ENCODE results near the gene DLD.
"Not testable (repeated sequence)": the region's sequence is repeated elsewhere in the genome, so short reads cannot be mapped to it uniquely, and the experiment has no call there.

DLD gene

DNA sequence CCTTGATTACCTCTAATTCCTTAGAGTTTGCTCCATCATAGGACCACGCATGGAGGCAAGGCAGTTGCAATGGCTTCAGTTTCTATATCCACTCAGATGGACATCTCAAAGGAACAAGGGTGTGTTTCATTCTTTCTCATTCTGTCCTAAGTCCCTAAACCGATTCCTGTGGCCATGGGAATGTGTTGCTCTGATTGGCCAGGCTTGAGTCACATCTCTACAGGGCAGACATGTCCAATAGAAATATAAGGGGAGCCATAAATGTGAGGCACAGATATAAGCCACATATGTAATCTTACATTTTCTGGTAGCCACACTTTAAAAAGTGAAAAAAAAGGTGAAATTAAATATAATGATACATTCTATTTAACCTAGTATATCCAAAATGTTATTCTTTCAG lies 16.9 kb upstream of the DLD start:
- DNase-seq (ENCODE audit: low spot score): no peak

GRCh38 chr7:107874605-107875446 lies 16.2 kb upstream of the DLD start:
- peak; percentile 67 for DNase-seq (ENCODE audit: low spot score)

DNA sequence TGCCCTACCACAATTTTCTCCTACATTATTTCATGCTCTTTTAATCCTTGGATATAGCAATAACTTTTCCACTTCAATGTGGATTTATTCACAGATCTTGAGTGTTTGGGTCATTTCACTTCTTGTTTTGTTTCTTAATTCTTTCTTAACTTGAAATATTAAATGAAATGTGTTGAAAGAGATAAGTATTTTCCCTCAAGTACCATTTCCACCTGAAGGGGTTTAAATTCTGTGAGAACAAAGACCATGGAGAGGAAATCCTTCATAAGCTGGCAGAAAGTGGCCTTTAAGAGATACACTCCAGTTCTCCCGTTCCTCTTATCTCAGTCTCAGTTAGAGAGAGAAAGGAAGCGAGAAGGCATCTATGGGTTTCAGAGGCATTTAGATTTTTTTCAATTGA lies 14.1 kb upstream of the DLD start:
- DNase-seq (ENCODE audit: low spot score): no peak

DNA sequence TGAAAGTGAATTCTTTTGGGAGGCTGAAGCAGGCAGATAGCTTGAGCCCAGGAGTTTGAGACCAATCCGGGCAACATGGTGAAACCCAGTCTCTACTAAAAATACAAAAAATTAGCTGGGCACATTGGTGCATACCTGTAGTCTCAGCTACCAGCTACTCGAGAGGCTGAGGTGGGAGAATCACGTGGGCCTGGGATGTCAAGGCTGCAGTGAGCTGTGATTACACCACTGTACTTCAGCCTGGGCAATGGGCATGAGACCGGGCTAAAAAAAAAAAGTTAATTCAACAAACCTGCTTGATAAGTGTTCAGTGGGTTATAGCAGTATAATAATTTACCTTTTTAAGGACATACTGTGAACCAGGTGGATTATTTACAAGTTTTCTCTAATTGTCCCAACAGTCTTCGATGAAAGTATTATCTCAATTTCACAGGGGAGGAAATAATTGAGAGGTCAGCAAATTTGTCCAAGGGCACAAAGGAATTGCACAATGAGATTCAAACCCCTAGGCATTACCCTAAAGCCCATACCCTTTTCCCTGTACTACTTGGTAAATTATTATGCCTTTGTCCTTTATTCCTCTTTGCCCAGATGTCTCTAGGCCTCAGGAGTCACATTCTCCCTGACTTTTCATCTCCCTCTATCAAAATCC lies 13.1 kb upstream of the DLD start:
- DNase-seq (ENCODE audit: low spot score): no peak

DNA sequence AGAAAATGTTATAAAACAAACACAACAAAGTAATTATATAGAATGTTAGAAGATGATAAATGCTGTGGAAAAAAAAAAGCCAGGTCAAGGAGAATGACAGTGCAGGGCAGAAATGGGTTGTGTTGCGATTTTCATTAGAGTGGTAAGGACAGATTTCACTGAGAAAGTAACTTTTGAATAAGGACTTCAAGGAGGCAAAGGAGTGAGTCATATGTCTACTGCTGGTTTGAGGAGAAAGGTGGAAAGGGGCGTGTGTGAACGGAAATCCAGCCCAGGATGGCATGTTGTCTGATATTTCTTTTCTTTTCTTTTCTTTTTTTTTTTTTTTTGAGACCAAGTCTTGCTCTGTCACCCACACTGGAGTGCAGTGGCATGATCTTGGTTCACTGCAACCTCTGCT lies 12.3 kb upstream of the DLD start:
- peak; percentile 19 for DNase-seq (ENCODE audit: low spot score)

DNA sequence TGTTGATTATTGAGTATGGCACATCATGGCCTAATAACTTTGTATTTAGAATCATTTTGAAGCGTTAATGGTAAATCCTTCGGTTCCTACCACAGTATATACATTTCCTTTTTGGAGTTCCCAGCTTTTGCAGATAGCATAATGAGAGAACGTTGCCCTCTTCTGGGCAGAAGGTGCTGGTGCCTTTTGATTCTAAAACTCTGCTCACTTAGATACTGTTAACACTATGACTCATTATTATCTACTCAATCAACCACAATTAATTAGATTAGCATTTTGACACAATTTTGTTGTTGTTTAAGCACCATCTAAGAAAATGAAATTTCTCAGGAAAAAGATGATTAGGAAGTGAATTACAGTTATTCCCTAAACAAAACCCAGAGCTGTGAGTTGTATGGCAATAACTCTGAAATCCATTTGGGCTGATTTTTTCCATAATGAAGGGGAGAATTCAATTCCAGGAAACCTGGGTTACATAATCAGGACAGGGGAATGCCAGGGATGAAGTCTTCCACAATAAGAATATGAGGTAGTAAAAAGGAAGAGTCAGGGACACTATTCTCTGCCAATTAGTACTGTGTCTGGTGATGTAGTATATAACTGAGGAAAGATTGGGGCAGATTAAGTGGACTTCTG lies 11.5 kb upstream of the DLD start:
- DNase-seq (ENCODE audit: low spot score): peak; percentile 49

GRCh38 chr7:107882766-107883165 lies 8.2 kb upstream of the DLD start:
- no peak for DNase-seq (ENCODE audit: low spot score)

- DNase-seq (ENCODE audit: low spot score): no peak
Observed at GRCh38 chr7:107884066-107884818, 6.7 kb upstream of the DLD start.

DNA sequence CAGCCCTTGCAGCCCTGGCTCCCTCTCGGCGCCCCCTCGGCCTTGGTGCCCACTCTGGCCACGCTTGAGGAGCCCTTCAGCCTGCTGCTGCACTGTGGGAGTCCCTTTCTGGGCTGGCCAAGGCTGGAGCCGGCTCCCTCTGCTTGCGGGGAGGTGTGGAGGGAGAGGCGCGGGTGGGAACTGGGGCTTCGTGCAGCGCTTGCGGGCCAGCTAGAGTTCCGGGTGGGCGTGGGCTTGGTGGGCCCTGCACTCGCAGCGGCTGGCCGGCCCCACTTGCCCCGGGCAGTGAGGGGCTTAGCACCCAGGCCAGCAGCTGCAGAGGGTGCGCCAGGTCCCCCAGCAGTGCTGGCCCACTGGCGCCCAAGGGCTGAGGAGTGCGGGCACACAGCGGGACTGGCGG lies 3.2 kb upstream of the DLD start:
- not testable (repeated sequence) for DNase-seq (ENCODE audit: low spot score)

- no peak for DNase-seq (ENCODE audit: low spot score)
Observed at GRCh38 chr7:107889992-107890391, 991 bp upstream of the DLD start.

- DNase-seq (ENCODE audit: low spot score): no peak
Observed at GRCh38 chr7:107890493-107890961, 456 bp upstream of the DLD start.

DNA sequence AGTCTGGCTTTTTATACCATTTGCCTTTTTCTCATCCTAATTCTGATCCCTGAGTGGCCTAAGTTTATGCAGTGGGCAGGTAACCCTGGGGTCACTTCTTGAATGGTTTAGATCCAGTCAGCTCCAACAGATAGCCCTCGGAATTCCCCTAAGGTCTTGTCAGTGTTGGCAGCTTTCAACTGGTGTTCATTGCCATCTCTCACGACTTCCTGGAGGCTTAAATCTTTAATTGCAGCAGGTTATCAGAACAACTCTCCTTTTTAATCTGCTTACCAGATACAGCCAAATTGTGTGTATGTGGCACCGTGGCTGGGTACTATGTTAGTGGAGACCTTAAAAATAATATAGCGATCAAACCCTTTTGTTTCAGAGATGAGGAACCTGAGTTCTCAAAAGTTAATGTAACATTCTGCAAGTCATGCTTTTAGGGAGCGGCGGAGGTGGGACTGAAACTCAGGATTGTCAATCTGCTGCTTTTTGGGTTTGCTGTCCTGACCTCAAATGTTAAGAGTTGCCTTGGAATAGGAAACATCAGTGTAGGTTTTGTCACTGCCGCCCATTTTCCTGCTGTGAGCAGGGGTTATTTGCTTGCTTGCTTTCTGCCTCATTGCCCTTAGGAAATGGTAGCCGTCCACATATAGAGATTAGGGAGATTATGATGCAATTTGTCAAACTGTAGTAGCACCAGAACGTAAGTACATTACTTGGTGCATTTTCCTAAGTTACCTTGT lies 818 bp downstream of the DLD start:
- peak; percentile 35 for DNase-seq (ENCODE audit: low spot score)

DNA sequence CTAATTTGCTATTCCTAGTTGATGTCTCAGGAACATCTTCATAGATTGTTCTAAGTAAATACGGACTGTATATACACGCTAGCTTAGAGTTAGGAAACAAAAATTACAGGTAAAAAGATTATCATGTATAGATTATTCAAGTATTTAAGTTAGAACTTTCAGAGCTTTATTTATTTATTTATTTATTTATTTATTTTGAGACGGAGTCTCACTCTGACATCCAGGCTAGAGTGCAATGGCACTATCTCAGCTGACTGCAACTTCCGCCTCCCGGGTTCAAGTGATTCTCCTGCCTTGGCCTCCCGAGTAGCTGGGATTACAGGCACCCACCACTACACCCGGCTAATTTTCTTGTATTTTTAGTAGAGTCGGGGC lies 1.4 kb downstream of the DLD start:
- not testable (repeated sequence) for DNase-seq (ENCODE audit: low spot score)

GRCh38 chr7:107898997-107899594 lies 8.1 kb downstream of the DLD start:
- no peak for DNase-seq (ENCODE audit: low spot score)

GRCh38 chr7:107900496-107901015 lies 9.6 kb downstream of the DLD start:
- DNase-seq (ENCODE audit: low spot score): no peak

DNA sequence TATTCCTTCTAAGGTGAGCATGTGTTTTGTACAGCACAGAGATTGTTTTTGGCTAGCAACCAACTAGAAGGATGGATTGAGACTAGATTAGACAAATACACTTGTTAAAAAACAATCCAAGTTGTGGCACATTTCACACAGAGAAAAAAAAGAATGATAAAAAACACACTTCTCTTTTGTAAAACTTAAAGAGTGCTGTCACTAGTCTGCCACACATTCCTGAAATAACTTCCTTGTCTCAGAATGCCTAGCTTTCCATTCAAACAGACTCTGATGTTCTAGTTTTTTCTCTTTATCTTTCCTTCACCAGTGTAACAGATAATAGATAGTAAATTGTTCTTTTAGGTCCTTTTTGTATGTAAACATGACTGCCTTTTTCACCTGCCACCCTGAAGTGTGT lies 11.4 kb downstream of the DLD start:
- no peak for DNase-seq (ENCODE audit: low spot score)

DNA sequence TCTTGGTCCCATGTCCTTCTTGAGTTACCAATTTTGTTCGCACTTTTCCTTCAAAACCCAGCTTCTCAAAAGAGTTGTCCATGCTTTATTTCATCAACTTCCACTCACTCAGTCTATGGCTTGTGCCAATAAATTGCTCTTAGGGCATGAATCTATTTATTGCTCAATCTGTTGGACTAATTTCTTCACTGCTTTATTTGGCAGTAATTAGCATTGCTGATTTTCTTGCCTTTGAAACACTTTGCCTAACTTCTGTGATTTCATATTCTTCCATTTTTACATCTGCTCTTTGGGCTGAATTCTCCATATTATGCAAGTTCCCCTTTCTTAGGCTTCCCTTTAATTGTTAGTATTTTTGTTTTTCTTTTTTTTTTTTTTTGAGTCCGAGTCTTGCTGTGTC lies 16.8 kb downstream of the DLD start:
- DNase-seq (ENCODE audit: low spot score): no peak

GRCh38 chr7:107909445-107909844 lies 18.5 kb downstream of the DLD start:
- peak; percentile 4 for DNase-seq (ENCODE audit: low spot score)

DNA sequence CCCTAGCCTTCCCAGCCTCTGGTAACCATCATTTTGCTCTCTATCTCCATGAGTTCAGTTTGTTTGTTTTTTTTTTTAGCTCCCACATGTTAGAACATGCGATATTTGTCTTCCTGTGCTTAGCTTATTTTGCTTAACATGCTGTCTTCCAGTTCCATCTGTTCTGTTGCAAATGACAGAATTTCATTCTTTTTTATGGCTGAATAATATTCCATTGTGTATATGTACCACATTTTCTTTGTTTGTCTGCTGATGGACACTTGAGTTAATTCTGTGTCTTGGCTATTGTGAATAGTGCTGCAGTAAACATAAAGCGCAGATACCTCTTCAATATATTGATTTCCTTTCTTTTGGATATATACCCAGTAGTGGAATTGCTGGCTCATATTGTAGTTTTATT lies 21.0 kb downstream of the DLD start:
- DNase-seq (ENCODE audit: low spot score): no peak

DNA sequence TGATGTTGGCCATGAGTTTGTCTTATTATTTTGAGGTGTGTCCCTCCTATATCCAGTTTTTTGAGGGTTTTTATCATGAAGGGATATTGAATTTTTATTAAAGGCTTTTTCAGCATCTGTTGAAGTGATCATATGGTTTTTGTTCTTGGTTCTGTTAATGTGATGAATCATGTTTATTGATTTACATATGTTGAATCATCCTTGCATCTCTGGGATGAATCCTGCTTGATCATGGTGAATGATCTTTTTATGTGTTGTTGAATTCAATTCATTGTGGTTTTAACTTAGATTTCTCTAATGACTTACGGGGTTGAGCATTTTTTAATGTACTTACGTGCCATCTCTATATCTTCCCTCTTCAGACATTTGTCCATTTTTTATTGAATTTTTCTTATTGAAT lies 22.9 kb downstream of the DLD start:
- DNase-seq (ENCODE audit: low spot score): no peak

- DNase-seq (ENCODE audit: low spot score): no peak
Observed at GRCh38 chr7:107914831-107915230, 23.8 kb downstream of the DLD start.

All from activated CD4-positive, alpha-beta T cell treated with anti-CD3 and anti-CD28 coated beads, Interleukin-2, Interleukin-4, amounts not matched to agents 100 ng/mL and 50 ng/mL, durations not matched to agents 16 hours and 8 hours (primary cell).